ENCODE data around the gene RGS7.
A peak's percentile ranks its signal among the peaks of the same experiment; 100 is the strongest.

DNA sequence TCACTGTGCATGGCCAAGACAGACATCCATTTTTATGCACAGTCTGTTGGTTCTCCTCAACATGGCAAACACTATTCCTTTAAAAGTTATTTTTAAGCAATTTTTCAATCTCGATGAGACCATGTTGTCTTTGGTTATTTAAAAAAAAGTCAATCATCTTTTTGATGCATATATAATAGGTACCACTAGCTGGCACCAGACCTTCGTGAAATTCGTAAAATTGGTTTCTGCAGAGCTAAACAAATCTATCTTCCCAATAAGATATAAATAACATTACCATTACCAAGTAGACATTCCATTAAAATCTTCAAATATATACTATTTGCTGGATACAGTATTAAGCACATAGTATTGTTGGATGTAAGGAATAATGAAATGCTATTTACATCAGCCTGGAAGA lies 525.1 kb downstream of the RGS7 start:
- TF ChIP-seq, protein P1, sequence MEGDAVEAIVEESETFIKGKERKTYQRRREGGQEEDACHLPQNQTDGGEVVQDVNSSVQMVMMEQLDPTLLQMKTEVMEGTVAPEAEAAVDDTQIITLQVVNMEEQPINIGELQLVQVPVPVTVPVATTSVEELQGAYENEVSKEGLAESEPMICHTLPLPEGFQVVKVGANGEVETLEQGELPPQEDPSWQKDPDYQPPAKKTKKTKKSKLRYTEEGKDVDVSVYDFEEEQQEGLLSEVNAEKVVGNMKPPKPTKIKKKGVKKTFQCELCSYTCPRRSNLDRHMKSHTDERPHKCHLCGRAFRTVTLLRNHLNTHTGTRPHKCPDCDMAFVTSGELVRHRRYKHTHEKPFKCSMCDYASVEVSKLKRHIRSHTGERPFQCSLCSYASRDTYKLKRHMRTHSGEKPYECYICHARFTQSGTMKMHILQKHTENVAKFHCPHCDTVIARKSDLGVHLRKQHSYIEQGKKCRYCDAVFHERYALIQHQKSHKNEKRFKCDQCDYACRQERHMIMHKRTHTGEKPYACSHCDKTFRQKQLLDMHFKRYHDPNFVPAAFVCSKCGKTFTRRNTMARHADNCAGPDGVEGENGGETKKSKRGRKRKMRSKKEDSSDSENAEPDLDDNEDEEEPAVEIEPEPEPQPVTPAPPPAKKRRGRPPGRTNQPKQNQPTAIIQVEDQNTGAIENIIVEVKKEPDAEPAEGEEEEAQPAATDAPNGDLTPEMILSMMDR (conservative IDR thresholded peaks at IDR 0.05; ENCODE audit: low read length) = peak; percentile 21; the same call in 1 of the 2 replicates
- TF ChIP-seq EZH2phosphoT487 (IDR thresholded peaks at IDR 0.05; ENCODE audit: borderline replicate concordance) = no peak
